ENCODE measurements around the gene YDJC.

- TF ChIP-seq CTCF (conservative IDR thresholded peaks at IDR 0.05; ENCODE audit: low read depth, low read length), result peak; percentile 61
- no peak for TF ChIP-seq EZH2 (IDR thresholded peaks at IDR 0.05; ENCODE audit: low read length, unreplicated experiment)
These were observed 36.2 kb downstream of the YDJC start for GRCh38 chr22:21593406-21594232.
